HG02623 (cell line): Measurements from ENCODE around the gene SUPT4H1.
A peak's percentile ranks its signal among the peaks of the same experiment; 100 is the strongest.
"Not testable (repeated sequence)": the region's sequence is repeated elsewhere in the genome, so short reads cannot be mapped to it uniquely, and the experiment has no call there.

ENCODE experiments used
- ATAC-seq: cut with Tn5 transposase; IDR thresholded peaks from one replicate; pipeline ENCODE4 v1.9.1; 2021; ENCODE audit warnings: moderate library complexity; ENCODE audit not compliant: unreplicated experiment

The SUPT4H1 gene

GRCh38 chr17:58351831-58352595 lies at the start of gene SUPT4H1:
Gene SUPT4H1 (minus strand): TSS chr17:58352201. CDS start chr17:58352135, 66 bp downstream.
- ATAC-seq = peak; percentile 92

- ATAC-seq = no peak
Measured at GRCh38 chr17:58401287-58401686, 49.3 kb upstream of the SUPT4H1 start.

- no peak for ATAC-seq
Measured at GRCh38 chr17:58400826-58401225, 48.8 kb upstream of the SUPT4H1 start.

- no peak for ATAC-seq
Measured at GRCh38 chr17:58399974-58400373, 48.0 kb upstream of the SUPT4H1 start.

- no peak for ATAC-seq
Measured at GRCh38 chr17:58398574-58399266, 46.7 kb upstream of the SUPT4H1 start.

GRCh38 chr17:58397421-58397820 lies 45.4 kb upstream of the SUPT4H1 start:
- not testable (repeated sequence) for ATAC-seq

DNA sequence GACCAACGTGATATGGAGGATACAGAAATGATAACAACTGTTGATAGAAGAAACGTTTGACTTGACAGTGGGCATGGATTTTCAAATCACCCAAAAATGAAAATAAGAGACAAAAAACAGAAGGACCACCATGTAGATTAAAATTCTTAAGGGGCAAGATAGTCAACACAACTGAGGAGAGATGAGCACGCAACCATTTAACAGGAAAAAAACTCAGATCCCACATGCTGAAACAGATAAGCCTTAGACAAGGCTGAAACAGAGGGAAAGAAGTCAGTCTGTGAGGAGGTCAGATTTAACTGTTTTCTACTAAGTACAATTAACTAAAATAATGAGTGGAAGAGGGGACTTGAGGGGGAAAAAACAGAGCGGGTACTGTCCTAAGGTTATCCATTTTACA lies 44.2 kb upstream of the SUPT4H1 start:
- no peak for ATAC-seq

DNA sequence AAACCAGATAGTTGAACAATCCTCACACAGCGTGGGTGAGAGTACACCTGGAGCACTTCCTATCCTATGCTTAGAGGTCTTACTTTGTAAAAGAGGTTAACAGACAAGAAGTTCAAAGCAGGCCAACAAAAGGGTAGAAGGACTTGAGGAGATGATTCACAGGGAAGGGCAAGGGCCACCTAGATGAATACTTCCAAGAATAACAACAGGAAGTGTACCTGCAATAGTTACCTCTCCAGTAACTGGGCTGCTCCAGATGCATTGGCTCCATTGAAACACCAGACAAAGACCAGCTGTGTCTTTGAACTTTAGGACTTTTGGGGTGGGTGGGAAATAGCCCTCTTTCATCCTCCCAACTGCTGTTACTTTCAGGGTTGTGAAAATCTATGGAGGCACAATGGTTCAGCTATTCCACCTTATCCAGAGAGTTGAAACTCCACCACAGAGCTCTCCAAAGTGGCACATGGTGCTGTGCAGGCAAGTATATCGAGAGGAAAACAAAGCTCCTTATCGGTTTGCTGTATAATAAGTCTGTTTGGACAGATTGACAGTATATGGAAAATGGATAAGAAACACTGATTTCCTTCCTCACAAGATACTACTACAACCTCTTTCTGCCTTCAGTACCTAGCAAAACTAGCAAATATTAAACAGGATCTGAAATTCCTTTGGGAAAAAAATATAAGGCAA lies 42.7 kb upstream of the SUPT4H1 start:
- no peak for ATAC-seq

- ATAC-seq = no peak
Measured at GRCh38 chr17:58391302-58391984, 39.4 kb upstream of the SUPT4H1 start.

- ATAC-seq = no peak
Measured at GRCh38 chr17:58390884-58391283, 38.9 kb upstream of the SUPT4H1 start.

- no peak for ATAC-seq
Measured at GRCh38 chr17:58388302-58389190, 36.5 kb upstream of the SUPT4H1 start.

DNA sequence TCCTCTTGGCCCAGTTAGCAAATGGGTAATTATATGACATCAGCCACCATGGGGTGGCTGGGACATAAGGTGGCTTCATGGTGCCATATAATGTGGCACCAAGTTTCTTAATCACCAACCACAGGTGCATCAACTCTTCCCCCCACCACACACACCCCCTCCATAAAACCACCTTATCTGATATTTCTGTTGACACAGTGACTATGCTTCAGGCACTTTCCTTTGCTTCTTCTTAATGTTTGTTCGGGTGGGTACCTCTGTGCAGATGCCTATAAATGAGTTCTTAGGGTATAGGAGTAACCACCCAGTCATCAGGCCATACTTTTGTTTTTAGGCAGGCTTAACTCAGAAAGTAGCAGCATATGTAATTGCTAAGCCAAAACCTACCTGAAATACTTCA lies 35.8 kb upstream of the SUPT4H1 start:
- no peak for ATAC-seq

DNA sequence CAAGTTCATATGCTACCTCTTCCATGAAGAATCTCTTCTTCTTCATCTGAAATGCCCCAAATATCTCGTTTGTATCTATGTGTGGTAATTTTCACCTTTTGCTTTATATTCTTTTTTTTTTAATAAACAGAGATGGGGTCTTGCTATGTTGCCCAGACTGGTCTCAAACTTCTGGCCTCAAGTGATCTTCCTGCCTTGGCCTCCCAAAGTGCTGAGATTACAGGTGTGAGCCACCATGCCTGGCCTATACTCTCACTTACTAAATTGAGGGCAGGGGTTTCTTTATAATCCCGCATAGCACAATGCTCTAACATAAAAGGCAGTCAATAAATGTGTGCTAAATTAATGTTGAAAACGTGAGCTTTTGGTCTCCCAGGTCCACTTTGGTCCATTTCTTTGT lies 34.7 kb upstream of the SUPT4H1 start:
- ATAC-seq = no peak

DNA sequence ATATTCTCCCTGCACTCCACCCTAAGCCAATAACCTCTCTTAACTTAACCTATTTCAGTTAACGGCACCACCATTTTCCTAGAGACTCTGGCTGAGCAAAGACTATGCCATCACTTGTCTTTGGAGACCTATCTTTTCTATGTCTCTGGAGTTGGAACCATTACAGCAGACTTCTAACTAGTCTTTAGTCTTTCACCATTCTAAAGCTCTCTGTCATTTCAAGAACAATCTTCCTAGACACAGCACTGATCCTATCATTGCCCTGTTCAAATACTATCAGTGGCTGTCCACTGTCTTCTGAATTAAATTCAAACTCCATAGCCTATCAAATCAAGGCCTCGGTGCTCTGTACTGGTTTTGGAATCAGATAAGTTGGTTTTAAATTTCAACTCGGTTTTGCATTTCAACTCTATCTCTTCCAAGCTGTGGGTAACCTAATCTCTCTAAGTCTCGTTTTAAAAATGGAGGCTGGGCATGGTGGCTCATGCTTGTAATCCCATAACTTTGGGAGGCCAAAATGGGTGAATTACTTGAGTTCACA lies 33.4 kb upstream of the SUPT4H1 start:
- no peak for ATAC-seq

- ATAC-seq = no peak
Measured at GRCh38 chr17:58384897-58385296, 32.9 kb upstream of the SUPT4H1 start.

- ATAC-seq = no peak
Measured at GRCh38 chr17:58383892-58384462, 32.0 kb upstream of the SUPT4H1 start.

GRCh38 chr17:58382872-58383242 lies 30.9 kb upstream of the SUPT4H1 start:
- no peak for ATAC-seq

- ATAC-seq = peak; percentile 41
Measured at GRCh38 chr17:58382108-58382871, 30.3 kb upstream of the SUPT4H1 start.
